GM18505 (cell line): ENCODE results near the gene CD8A.
A peak's percentile ranks its signal among the peaks of the same experiment; 100 is the strongest.

Source experiments
- ATAC-seq: cut with Tn5 transposase; IDR thresholded peaks from one replicate; pipeline ENCODE4 v1.9.1; 2021; ENCODE audit not compliant: unreplicated experiment
- POLR2A ChIP-seq: IDR thresholded peaks from 4 replicates; pipeline ENCODE4 v1.6.1; 2011; ENCODE audit warnings: borderline replicate concordance; ENCODE audit not compliant: insufficient read depth, insufficient read length; ENCODE audit errors: extremely low read depth

Gene CD8A

GRCh38 chr2:86822668-86823345 is 32.1 kb upstream of the CD8A start:
- no peak for TF ChIP-seq POLR2A
- ATAC-seq, result no peak

DNA sequence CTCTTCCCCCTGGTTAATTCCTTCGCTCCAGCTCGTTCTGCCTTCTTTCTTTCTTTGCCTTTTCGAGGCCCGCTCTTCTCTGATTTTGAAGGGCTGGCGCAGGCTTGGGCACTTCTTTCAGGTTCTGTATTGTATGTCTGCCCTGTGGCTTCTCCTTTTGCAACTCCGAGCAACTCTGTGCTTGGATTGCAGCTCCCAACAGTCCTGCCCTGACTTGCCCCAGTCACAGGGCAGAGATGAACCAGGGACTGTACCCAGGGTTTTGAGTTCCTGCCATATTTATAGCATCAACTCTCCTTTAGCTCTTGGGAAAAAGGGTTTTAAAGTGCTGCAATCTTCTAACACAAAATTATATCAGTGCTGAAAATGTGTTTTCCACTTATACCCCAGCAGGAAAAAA is 31.1 kb upstream of the CD8A start:
- ATAC-seq, result no peak
- TF ChIP-seq POLR2A, result no peak

- ATAC-seq, result no peak
- no peak for TF ChIP-seq POLR2A
These were observed 30.6 kb upstream of the CD8A start for GRCh38 chr2:86821306-86821705.

DNA sequence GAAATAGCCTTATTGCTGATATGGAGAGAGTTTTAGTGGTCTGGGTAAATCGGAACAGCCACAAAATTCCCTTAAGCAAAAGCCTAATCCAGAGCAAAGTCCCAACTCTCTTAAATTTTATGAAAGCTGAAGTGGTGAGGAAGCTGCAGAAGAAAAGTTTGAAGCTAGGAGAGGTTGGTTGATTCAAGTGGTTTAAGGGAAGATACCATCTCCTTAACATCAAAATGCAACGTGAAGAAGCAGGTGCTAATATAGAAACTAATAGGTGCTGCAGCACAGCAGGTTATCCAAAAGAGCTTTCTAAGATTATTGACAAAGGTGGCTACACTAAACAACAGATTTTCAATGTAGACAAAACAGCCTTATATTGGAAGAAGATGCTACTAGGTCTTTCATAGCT is 28.2 kb upstream of the CD8A start:
- no peak for ATAC-seq
- TF ChIP-seq POLR2A, result no peak

DNA sequence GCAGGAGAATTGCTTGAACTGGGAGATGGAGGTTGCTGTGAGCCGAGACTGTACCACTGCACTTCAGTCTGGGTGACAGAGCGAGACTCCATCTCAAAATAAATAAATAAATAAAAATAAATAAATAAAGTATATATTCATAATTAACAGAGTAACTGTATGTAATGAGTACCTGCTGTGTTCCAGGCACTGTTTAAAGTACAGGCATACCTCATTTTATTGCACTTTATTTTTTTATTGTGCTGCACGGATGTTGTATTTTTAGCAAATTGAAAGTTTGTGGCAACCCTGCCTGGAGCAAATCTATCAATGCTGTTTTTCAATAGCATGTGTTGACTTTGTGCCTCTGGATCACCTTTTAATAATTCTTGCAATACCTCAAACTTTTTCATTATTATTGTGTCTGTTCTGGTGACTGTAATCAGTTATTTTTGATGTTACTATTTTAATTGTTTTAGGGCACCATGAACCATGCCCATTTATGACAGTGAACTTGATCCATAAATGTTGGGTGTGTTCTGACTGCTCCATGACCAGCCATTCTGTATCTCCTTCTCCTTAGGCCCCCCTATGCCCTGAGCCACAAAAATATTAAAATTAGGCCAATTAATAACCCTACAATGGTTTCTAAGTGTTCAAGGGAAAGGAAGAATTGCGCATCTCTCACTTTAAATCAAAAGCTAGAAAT is 27.5 kb upstream of the CD8A start:
- no peak for TF ChIP-seq POLR2A
- ATAC-seq, result no peak

- TF ChIP-seq POLR2A, result no peak
- no peak for ATAC-seq
These were observed 24.9 kb upstream of the CD8A start for GRCh38 chr2:86815611-86816010.

DNA sequence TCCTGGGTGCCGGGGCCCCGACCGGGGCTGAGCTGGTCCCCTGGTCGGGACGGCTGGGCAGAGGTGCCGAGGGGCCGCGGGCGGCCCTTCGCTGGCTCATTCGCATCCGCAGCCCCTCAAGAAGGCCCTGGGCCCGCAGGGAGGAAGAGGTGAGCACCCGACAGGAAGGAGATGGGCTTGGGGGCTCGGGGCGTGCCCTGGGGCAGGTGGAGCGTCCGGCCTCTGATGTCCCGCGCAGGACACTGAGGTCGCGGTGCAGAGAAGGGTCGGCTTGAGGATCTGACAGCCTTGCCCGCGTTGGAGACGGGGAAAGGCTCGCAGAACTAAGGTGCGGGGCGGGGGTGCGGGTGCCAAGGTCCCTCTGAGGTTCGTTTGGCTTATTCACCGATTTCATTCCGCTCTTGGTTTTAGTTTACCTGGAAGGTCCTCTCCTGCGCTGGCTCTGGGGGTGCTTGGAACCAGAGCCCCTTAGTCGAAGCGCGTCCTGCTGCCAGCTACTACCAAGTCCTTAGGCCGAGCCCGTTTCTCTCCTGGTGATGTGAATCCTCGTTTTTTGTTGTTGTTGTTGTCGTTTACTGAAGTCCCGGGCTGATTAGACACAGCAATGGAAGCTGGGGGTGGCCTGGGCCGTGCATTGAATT is 18.9 kb upstream of the CD8A start:
- TF ChIP-seq POLR2A, result no peak
- no peak for ATAC-seq

- no peak for TF ChIP-seq POLR2A
- ATAC-seq, result peak; percentile 94
These were observed 17.8 kb upstream of the CD8A start for GRCh38 chr2:86808315-86809161.

DNA sequence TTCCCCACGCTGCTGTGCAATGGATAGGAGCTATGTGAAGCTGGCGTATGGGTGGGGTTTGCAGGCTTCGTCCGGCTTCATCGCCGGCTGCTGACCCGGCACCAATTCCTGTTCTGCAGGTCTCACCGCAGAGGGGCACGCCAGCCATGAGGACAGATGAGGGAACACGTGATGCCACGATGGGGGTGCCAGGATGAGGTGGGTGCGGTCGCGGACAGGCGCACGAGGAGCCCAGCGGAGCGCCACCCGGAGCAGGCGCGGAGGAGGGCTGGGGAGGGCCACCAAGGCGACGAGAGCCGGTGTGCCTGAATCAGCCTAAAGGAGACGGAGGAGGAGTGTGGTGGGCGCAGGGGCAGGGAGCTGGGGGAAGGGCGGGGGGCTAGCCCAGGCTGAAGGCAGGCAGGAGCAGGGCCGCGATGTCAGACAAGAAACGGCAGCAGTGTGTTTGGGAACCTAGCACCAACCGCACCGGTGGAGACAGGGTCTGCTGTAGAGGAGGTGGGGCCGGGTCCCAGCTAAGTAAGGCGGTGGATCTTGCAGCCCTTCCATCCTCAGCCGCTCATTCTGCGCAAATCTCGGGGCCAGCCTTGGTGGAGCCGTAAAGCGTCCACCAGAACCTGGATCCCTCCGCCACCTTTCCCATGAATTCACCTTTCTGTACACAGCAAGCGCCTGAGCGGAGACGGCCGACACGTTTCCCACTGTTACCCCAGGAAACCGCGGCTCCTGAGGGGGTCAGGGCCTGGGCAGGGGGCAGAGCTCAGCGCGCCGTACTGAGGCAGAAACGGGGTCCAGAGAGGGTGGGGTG is 17.0 kb upstream of the CD8A start:
- TF ChIP-seq POLR2A, result no peak
- ATAC-seq, result no peak

- ATAC-seq, result no peak
- no peak for TF ChIP-seq POLR2A
These were observed 16.4 kb upstream of the CD8A start for GRCh38 chr2:86807133-86807467.

GRCh38 chr2:86806059-86806857 is 15.5 kb upstream of the CD8A start:
- no peak for ATAC-seq
- TF ChIP-seq POLR2A, result no peak
